Calu3 (cell line): ENCODE results near the gene CALY. TPM values are rescaled to one million over a fixed set of nuclear protein-coding genes. Genes with fewer than 3 reads are reported as not detected.

Experiments
- BruUV-seq: library from RNA; stranded (reverse); fragments of 400-500 nt; replicated peaks from 2 replicates; lab custom pipeline; 2021; lab: Mats Ljungman, UMichigan
- CTCF ChIA-PET: fragments of 300-600 bp; sonication (Branson Sonifier 250); formaldehyde crosslinking; loops from one replicate; lab custom pipeline; 2022; ENCODE audit warnings: antibody characterized with exemption; lab: Charles Lee
- DNase-seq: peaks from one replicate; pipeline ENCODE4 v3.0.0; 2022
- H3K27ac Mint-ChIP-seq: one replicate; pipeline ENCODE4 v1.8.0; 2022; ENCODE audit warnings: mixed read lengths; ENCODE audit not compliant: unreplicated experiment
- H3K27me3 Mint-ChIP-seq: one replicate; pipeline ENCODE4 v1.8.0; 2022; ENCODE audit warnings: mixed read lengths; ENCODE audit not compliant: unreplicated experiment
- H3K36me3 Mint-ChIP-seq: one replicate; pipeline ENCODE4 v1.8.0; 2022; ENCODE audit warnings: mild to moderate bottlenecking, moderate library complexity, mixed read lengths; ENCODE audit not compliant: insufficient read depth, unreplicated experiment
- H3K4me1 Mint-ChIP-seq: one replicate; pipeline ENCODE4 v1.8.0; 2022; ENCODE audit warnings: mild to moderate bottlenecking, low read depth, mixed read lengths; ENCODE audit not compliant: unreplicated experiment
- H3K4me3 Mint-ChIP-seq: one replicate; pipeline ENCODE4 v1.8.0; 2022; ENCODE audit warnings: mild to moderate bottlenecking, low read depth, moderate library complexity, mixed read lengths; ENCODE audit not compliant: unreplicated experiment
- H3K9me3 Mint-ChIP-seq: one replicate; pipeline ENCODE4 v1.8.0; 2022; ENCODE audit warnings: low read depth, mixed read lengths; ENCODE audit not compliant: unreplicated experiment
- intact Hi-C: fragments of 100-400 bp; cut with micrococcal nuclease; formaldehyde crosslinking; loops from one replicate; pipeline ENCODE4 v1.10.0; 2022; ENCODE audit not compliant: unreplicated experiment
- total RNA-seq: library from RNA; stranded (reverse); gene quantifications from 2 replicates; pipeline ENCODE4 v1.2.3, GENCODE V29; 2022
- TF ChIP-seq, protein P1 (sequence below): fragments of 200-600 bp; IDR thresholded peaks from one replicate; pipeline ENCODE4 v1.8.0; 2022; ENCODE audit warnings: antibody characterized with exemption; ENCODE audit not compliant: unreplicated experiment

Gene CALY
- total RNA-seq, 1 experiment from 2014 or later, result not detected

- intact Hi-C loops, result no loop called here
- Mint-ChIP-seq H3K27me3 (no peaks in the 10 kb centered on the region), H3K4me3 (no peak overlapping the region)
Observed at GRCh38 chr10:133346413-133346812, 9.7 kb upstream of the CALY start.

DNA sequence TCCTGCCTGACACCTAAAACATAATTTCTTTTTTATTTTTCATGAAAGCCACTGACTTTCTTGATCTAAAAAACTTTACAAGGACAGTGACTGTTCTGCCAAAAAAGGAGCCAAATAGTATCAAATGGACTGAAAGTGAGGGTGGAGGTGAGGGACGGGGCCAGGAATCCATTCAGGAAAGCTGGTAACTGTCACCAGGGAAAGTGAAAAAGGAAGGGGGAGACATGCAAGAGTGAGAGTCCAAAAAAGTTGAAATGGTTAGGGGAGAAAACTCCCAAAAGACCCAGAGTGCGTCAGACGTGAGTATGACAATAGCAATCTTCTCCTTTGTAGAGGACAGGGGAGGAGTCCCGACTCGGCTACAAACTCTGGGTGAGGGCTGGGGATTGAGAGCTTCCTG lies 7.5 kb upstream of the CALY start:
- peaks cover 5% of the 10 kb centered on the region for H3K36me3 Mint-ChIP-seq
- TF ChIP-seq, protein P1, sequence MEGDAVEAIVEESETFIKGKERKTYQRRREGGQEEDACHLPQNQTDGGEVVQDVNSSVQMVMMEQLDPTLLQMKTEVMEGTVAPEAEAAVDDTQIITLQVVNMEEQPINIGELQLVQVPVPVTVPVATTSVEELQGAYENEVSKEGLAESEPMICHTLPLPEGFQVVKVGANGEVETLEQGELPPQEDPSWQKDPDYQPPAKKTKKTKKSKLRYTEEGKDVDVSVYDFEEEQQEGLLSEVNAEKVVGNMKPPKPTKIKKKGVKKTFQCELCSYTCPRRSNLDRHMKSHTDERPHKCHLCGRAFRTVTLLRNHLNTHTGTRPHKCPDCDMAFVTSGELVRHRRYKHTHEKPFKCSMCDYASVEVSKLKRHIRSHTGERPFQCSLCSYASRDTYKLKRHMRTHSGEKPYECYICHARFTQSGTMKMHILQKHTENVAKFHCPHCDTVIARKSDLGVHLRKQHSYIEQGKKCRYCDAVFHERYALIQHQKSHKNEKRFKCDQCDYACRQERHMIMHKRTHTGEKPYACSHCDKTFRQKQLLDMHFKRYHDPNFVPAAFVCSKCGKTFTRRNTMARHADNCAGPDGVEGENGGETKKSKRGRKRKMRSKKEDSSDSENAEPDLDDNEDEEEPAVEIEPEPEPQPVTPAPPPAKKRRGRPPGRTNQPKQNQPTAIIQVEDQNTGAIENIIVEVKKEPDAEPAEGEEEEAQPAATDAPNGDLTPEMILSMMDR, result no peak
- CTCF ChIA-PET, result no interaction called here
- H3K27me3 Mint-ChIP-seq, result no peaks in the 10 kb centered on the region
- no peaks in the 10 kb centered on the region for H3K4me1 Mint-ChIP-seq
- no peak overlapping the region for H3K27ac Mint-ChIP-seq
- H3K9me3 Mint-ChIP-seq, result no peaks in the 10 kb centered on the region
- H3K4me3 Mint-ChIP-seq, result no peak overlapping the region
- no peak for DNase-seq
- no TSS peak for BruUV-seq
- intact Hi-C loops, result no loop called here

More at GRCh38 chr10:133346413-133346812, 9.7 kb upstream of the CALY start:
- TF ChIP-seq, protein P1, result no peak
- Mint-ChIP-seq H3K4me1 (no peaks in the 10 kb centered on the region), H3K36me3 (peaks cover 5% of the 10 kb centered on the region), H3K27ac (no peak overlapping the region), H3K9me3 (no peaks in the 10 kb centered on the region)
- CTCF ChIA-PET, result no interaction called here
- BruUV-seq, result no TSS peak
- no peak for DNase-seq

DNA sequence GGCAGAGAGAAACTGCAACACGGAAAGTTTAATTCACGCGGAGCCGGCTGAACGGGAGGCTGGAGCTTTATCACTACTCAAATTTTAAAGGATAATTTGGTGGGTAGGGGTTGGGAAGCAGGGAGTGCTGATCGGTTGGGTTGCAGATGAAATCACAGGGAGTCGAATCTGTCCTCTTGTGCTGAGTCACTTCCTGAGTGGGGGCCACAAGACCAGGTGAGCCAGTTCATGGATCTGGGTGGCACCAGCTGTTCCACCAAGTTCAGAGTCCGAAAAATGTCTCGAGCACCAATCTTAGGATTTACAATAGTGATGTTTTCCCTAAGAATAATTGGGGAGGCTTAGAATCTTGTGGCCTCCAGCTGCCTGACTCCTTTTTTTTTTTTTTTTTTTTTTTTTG lies 6.9 kb upstream of the CALY start:
- BruUV-seq, result no TSS peak
- Mint-ChIP-seq H3K27ac (no peak overlapping the region), H3K4me3 (no peak overlapping the region), H3K27me3 (no peaks in the 10 kb centered on the region), H3K4me1 (no peaks in the 10 kb centered on the region), H3K36me3 (peaks cover 5% of the 10 kb centered on the region), H3K9me3 (no peaks in the 10 kb centered on the region)
- intact Hi-C loops, result no loop called here
- CTCF ChIA-PET, result no interaction called here
- TF ChIP-seq, protein P1, result no peak
- no peak for DNase-seq

- H3K4me3 Mint-ChIP-seq, result no peak overlapping the region
- no peaks in the 10 kb centered on the region for H3K27me3 Mint-ChIP-seq
- peaks cover 5% of the 10 kb centered on the region for H3K36me3 Mint-ChIP-seq
- no peaks in the 10 kb centered on the region for H3K4me1 Mint-ChIP-seq
- no peak overlapping the region for H3K27ac Mint-ChIP-seq
- TF ChIP-seq, protein P1, result no peak
- CTCF ChIA-PET, result no interaction called here
- intact Hi-C loops, result no loop called here
- no TSS peak for BruUV-seq
- no peak for DNase-seq
- no peaks in the 10 kb centered on the region for H3K9me3 Mint-ChIP-seq
Observed at GRCh38 chr10:133342942-133343341, 6.2 kb upstream of the CALY start.

DNA sequence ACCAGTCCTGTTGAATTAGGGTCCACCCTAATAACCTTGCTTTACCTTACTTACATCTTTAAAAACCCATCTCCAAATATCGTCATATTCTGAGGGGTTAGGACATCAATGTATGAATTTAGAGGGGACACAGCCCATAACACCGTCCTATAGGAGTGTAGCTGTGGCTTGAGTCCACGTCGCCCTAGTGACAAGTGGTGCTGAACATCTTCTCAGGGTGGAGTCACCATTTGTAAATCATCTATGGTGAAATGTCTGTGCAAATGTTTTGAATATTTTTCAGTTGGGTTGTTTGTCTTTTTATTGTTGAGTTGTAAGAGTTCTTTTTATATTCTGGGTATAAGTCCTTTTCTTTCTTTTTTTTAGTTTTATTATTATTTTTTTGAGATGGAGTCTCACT lies 5.3 kb upstream of the CALY start:
- Mint-ChIP-seq H3K4me3 (no peak overlapping the region), H3K4me1 (no peaks in the 10 kb centered on the region), H3K27me3 (no peaks in the 10 kb centered on the region), H3K36me3 (peaks cover 5% of the 10 kb centered on the region), H3K9me3 (no peaks in the 10 kb centered on the region), H3K27ac (no peak overlapping the region)
- no TSS peak for BruUV-seq
- TF ChIP-seq, protein P1, result no peak
- no peak for DNase-seq
- intact Hi-C loops, result no loop called here
- CTCF ChIA-PET, result no interaction called here
